Stimulated activated CD8-positive, alpha-beta memory T cell treated with anti-CD3 and anti-CD28 coated beads, Interleukin-12 subunit alpha, Interleukin-12 subunit beta, amount 100 ng/mL, for 24 hours (primary cell): Measurements from ENCODE around the gene CASP10.

Source experiments
- DNase-seq: peaks from one replicate; pipeline ENCODE4 v3.0.0-alpha.2; 2020; ENCODE audit errors: extremely low read depth

CASP10 gene

GRCh38 chr2:201258666-201259615 is 76.0 kb downstream of the CASP10 start:
- DNase-seq = no peak

DNA sequence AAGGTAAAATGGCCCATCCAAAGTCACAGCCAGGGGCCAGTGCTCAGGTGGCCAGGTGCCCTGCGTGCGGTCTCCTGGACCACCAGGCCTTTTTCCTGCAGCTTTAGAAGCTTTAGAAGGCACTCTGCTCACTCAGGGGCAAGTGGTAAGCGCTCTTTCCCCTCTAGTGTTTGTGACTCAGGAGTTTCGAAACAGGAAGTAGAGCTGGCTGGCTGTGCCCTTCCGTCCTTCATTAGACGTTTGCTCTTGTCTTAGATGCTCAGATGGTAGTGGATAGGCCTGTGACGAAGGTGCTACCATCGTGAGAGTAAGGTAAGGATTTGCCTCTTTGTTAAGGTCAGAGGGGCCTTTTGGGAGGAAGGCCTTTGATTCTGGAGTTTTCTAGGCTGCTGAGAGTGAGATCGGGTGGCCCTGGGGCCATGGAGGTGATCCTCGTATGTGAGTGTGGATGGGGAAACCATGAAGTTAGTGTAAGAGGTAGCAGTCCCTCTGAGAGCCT is 77.4 kb downstream of the CASP10 start, which contains the start of gene CASP8:
Gene CASP8, plus strand, starts transcription at position 235 of the 499 bp plus-strand sequence. CDS start 5,951 bp downstream, outside the sequence.
- no peak for DNase-seq

- no peak for DNase-seq
These were observed 78.5 kb downstream of the CASP10 start for GRCh38 chr2:201261471-201261870.

DNA sequence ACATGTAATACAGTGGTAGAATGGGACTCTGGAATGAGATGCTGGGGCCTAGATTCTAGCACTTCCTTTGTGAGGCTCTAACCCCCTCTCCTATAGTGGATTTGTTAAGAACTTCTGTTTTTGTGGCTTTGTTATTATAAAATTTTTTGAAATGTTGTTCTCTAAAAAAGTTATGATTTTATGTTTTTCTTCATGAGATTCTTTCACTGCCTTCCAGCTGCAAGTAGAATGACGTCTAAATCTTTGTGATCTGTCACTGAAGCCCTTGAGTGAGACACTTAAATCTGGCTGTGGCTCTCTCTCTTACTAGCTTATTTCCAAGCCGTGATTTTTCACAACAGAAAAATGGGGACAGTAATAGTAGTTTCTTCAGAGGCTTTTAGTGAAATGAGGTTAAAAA is 79.0 kb downstream of the CASP10 start:
- no peak for DNase-seq

DNA sequence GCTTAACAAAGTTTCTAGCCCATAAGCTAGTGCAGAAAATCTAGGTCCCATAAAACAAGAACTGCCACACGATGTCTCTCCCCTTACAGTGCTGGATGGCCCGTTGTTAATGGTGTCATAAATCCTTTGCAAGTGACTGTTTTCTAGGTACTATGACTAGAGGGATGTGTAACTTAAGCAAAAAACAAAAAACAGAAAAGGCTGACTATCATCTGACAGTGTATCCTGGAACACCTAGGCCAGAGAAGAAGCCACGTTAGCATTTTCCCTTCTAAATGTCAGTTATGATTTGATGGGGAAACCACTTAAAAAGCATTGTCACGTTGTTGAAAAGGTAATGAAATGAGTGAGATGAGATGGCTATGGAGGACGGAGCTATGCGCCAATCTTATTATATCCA is 79.8 kb downstream of the CASP10 start:
- no peak for DNase-seq

DNA sequence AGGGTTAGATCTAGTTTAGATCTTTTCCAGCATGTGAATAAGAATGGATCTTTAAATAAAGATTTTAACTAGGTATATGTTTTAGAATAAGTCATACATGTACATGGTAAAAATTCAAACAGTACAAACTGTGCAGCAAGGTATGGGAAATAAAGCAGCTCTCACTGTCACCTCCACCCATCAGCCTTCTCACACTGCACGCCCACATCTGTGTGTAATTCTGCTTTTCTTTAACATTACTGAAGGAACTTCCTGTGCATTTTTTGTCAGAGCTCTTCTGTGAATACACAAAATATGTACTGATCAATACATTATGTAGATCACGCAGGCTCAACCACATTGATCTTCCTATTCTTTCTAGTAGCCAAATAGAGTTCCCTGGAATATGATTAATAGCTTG is 80.8 kb downstream of the CASP10 start:
- no peak for DNase-seq

DNA sequence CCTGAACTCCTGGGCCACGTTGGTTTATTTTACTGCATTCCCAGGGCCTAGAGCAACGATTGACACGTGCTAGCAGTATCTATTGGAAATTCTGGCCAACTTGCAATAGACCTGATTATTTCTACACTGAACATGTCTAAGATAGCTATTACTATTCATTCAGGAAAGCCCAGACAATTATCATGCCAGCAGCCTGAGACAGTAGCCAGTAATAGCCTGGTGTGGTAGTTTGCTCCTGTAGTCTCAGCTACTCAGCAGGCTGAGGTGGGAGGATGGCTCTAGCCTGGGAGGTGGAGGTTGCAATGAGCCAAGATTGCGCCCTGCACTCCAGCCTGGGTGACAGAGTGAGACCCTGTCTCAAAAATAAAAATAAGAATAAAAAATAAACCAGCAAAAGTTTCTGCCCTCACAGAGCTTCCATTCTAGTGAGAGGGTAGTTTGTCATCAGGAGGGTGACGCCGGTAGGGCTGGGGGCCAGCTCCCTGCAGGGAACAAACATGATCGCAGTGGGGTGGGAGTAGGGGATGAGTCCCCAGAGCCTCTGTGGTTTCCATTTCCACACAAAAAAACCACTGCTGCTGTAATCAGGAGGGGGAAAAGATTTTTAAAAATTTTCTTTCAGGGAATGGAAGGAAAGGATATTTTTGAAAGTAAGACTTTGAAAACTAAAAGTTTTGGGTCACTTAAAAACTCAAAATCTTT is 81.7 kb downstream of the CASP10 start:
- DNase-seq = no peak

GRCh38 chr2:201266629-201267028 is 83.7 kb downstream of the CASP10 start:
- DNase-seq = no peak

DNA sequence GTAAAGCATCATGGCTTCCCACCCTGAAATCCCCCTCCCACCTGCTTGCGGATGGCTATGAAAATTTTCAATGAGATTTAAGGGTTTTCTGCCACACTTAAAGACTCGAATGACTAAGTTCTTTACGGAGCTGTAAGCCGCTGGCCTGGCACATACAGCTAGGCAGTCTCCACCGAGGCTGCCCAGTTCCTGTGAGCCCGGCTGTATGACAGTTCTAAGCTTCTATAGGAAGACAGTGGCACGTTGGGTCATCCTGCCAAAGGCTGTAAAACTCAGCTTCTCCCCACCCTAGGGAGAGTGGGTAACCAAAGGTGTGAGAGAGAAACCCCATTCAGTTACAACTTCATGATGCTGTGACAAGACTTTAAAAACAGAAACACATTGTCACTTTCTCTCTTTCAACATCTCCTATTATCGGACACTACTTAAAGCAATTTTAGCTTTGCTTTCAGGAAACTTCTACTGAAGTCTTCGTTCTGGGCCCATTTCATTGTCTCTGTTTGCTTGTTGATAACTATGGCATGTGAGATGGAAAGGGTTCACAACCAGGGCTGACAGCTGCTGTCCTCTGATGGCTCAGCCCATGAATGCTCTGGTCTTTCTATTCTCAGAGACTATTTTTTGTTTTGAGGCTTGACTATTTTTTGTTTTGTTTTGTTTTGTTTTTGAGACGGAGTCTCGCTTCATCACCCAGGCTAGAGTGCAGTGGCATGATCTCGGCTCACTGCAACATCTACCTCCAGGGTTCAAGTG is 84.5 kb downstream of the CASP10 start:
- no peak for DNase-seq

DNA sequence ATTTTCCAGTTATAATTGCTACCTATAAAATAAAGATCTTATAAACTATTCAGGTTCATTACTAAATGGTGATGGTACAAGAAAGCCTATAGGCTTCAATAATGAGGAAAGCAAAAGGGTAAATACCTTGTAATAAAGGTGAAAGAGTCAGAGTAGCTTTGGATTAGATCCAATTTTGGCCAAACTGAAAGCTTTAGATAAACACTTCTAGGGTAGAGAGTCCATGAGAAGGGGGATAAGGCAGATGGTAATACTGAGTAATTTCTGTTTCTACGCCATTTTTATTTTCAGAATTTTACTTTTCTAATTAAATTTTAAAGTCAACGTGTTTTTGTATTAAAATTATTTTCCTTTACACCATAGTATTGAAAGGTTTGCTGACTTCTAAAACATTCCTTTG is 86.8 kb downstream of the CASP10 start:
- DNase-seq = no peak

DNA sequence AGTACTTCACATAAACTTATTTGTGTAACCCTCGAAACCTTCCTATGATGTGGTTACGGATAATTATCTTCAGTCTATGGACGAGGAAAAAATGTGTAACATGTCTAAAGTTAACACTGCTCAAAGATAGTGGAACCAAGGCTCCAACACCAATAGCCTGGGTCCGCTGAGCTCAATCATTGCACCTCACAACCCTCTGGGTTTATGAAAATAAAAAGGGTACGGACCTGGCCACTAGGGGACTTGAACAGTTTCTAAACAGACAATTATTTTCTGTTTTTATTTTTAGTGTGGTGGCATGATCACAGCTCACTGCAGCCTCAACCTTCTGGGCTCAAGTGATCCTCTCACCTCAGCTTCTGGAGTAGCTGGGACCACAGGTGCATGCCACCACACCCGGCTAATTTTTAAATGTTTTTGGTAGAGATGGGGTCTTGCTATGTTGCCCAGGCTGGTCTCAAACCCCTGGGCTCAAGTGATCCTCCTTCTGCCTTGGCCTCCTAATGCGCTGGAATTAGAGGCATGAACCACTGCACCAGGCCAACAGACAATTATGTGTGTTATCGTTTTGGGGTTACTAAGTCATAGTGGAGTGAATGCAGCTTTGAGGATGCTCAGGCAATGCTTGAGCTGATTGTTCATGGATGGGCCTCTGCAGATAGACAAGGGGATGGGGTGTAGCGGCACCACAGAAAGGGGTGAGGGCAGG is 87.5 kb downstream of the CASP10 start:
- no peak for DNase-seq

GRCh38 chr2:201271917-201272316 is 89.0 kb downstream of the CASP10 start:
- DNase-seq = no peak

DNA sequence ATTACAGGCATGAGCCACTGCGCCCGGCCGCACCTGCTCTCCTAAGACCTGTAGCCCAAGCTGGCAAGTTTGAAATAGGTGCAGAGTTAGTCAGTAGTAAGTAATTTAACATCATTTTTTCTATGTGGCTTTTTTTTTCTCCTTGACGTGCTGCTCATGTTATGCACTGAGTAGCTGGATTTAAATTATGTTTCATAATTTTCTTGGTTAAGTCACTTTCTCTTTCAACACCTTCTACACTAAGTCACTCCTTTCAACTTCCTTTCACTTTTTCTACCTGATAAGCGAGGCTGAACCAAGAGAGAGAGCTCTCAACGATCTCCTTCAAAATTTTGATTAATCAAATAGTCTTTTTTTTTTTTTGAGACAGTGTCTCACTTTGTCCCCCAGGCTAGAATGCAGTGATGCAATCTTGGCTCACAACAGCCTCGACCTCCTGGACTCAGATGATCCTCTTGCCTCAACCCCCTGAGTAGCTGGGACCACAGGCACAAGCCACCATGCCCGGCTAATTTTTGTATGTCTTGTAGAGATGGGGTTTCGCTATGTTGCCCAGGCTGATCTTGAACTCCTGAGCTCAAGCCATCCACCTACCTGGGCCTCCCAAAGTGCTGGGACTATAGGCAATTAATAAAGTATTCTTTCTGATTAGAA is 90.5 kb downstream of the CASP10 start:
- no peak for DNase-seq

DNA sequence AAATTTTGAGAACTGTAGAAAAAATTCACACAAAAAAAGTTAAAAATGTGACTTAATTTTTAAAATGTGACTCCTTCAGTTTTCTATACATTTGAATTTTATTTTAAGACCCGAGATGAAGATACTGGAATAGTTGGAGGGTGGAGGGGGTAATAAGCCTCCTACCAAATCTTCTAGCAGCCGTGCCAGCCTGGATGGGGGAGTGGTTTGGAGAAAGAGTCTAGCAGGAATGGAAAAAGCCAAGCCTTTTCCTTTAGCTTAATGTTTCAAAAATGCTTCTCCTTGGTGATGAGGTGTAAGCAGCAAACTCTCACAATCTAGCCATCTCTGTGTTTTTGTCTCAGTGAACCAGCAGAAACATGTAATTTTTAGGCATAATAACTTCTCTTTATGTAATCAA is 92.1 kb downstream of the CASP10 start:
- DNase-seq = no peak

DNA sequence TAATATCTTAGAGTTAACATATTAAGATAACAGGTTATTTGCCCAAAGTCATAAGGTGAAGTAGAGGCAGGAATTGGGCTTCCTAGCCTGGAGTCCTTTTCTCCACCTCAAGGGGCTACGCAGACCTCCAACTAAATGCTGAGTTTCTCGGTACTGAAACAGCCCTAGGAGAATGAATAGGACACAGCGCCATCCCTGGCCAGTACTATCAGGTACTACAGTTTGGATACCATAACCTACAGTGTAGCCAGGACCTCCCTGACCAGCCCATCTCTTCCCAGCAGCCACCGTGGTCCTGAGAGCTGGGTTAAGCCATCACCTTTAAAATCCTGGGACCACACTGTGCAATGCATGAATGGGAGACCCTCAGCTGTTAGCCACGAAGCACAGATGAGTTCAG is 93.0 kb downstream of the CASP10 start:
- DNase-seq = no peak

GRCh38 chr2:201276511-201276910 is 93.6 kb downstream of the CASP10 start:
- no peak for DNase-seq
